C4-2B (cell line): ENCODE data around the gene TMEM109.

Experiments used
- H3K27ac ChIP-seq: fragments of 450-650 bp; 2 replicates; pipeline ENCODE4 v1.5.1; 2017
- ZFX ChIP-seq: fragments of 450-650 bp; IDR thresholded peaks from 2 replicates; pipeline ENCODE4 v1.6.1; 2017
- TF ChIP-seq, protein P1 (sequence below): fragments of 450-650 bp; conservative IDR thresholded peaks from 2 replicates; pipeline ENCODE4 v1.5.1; 2017; ENCODE audit warnings: mild to moderate bottlenecking

Gene TMEM109

DNA sequence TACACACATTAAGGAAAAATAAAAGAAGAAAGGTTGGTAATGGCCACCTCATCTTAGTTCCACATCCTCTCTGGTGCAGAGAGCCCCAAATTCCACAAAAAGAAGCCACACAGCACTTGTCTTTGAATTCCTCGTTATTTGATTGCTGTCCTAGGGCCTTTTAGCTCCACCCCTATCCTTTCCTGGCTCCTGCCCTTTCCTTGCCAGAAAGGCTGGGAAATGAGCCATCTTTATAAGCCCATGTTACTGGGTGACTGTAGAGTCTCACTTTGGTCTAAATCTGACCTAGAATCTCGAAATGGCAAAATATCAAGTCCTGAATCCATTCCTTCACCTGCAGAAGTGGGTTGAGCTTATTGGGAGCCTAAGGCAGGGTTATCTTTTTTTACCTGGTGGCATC lies 6.0 kb downstream of the TMEM109 start:
- no peak overlapping the region for H3K27ac ChIP-seq
- no peak for TF ChIP-seq ZFX
- TF ChIP-seq, protein P1, sequence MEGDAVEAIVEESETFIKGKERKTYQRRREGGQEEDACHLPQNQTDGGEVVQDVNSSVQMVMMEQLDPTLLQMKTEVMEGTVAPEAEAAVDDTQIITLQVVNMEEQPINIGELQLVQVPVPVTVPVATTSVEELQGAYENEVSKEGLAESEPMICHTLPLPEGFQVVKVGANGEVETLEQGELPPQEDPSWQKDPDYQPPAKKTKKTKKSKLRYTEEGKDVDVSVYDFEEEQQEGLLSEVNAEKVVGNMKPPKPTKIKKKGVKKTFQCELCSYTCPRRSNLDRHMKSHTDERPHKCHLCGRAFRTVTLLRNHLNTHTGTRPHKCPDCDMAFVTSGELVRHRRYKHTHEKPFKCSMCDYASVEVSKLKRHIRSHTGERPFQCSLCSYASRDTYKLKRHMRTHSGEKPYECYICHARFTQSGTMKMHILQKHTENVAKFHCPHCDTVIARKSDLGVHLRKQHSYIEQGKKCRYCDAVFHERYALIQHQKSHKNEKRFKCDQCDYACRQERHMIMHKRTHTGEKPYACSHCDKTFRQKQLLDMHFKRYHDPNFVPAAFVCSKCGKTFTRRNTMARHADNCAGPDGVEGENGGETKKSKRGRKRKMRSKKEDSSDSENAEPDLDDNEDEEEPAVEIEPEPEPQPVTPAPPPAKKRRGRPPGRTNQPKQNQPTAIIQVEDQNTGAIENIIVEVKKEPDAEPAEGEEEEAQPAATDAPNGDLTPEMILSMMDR = no peak

DNA sequence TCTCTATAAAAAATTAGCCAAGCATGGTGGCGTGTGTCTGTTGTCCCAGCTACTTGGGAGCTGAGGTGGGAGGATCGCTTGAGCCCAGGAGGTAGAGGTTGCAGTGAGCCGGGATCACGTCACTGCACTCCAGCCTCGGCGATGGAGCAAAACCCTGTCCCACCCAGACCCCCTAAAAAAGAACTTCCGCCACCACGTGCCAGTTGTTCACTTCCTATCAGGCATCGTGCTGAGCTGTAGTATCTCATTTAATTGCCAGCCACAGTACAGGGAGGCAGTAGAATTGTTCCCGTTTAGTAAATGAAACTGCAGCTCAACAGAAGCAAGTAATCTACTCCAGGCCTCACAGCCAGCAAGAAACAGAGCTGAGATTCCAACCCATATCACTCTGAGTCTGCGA lies 7.3 kb downstream of the TMEM109 start:
- TF ChIP-seq, protein P1 = no peak
- no peak for TF ChIP-seq ZFX
- no peak overlapping the region for H3K27ac ChIP-seq

DNA sequence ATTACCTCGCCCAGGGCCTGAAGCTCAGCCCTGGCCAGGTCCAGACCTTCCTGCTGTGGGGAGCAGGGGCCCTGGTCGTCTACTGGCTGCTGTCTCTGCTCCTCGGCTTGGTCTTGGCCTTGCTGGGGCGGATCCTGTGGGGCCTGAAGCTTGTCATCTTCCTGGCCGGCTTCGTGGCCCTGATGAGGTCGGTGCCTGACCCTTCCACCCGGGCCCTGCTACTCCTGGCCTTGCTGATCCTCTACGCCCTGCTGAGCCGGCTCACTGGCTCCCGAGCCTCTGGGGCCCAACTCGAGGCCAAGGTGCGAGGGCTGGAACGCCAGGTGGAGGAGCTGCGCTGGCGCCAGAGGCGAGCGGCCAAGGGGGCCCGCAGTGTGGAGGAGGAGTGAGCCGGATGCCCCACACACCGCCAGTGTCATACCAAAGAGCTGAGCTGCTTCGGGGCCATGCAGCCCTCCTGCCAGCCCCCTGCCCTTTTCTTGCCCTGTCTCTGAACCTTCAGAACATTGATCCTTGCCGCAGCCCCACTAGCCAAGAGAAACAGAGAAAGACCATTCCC lies 7.9 kb downstream of the TMEM109 start:
- no peak overlapping the region for H3K27ac ChIP-seq
- TF ChIP-seq, protein P1 = no peak
- TF ChIP-seq ZFX = no peak

DNA sequence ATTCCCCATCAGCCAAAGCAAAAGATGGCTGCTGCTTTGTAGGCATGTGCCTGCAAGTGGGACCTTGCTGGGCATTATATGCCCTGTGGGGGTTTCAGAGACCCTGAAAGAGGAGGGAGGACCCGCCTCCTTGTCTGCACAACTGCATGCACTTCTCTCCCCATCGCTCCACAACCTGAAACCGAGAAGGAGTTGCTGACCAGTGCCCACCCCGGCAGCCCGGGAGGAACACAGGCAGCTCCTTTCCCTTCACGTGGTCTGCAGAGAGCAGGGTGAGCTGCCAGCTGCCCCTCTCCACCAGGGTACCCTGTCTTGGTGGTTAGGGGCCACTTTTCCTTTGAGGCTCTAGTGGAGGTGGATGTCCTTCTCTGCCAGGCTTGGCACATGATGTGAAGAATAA lies 8.9 kb downstream of the TMEM109 start:
- H3K27ac ChIP-seq = no peak overlapping the region
- TF ChIP-seq ZFX = no peak
- TF ChIP-seq, protein P1 = no peak

DNA sequence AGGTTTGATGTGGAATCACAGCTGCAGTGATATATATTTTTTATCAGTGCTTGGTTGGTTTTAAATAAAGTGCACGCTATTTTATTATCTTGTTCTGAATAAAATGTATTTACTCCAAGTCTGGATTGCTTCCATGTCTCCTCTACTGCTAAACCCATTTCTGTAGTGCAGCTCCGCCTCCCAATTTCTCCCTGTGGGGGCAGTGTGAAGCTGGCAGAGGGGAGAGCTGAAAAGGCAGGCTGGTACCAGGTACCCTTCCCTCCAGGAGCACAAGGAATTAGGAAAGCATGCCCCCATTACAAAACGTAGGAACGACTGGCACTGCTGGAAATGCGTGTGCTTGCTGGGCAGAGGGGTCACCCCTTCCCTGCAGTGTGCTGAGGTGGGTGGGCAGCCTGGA lies 9.4 kb downstream of the TMEM109 start:
- TF ChIP-seq, protein P1 = no peak
- TF ChIP-seq ZFX = no peak
- peak overlapping the region; percentile 75 for H3K27ac ChIP-seq

DNA sequence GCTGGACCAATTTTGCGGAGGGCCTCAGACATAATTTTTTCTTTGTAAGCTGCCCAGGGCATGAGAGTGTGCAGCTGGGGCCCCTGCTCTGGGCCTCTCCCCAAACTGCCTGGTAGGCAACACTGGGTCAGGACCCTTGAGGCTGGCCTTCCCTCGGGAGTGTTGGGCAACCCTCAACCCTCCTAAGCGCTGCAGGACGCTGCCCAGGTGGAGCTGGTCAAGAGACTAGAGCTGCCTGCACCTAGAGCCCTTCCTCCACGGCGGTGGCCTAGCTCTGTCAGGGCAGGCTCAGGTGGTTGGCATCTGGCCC lies 9.8 kb downstream of the TMEM109 start:
- TF ChIP-seq, protein P1 = no peak
- TF ChIP-seq ZFX = no peak
- H3K27ac ChIP-seq = peak overlapping the region; percentile 75

DNA sequence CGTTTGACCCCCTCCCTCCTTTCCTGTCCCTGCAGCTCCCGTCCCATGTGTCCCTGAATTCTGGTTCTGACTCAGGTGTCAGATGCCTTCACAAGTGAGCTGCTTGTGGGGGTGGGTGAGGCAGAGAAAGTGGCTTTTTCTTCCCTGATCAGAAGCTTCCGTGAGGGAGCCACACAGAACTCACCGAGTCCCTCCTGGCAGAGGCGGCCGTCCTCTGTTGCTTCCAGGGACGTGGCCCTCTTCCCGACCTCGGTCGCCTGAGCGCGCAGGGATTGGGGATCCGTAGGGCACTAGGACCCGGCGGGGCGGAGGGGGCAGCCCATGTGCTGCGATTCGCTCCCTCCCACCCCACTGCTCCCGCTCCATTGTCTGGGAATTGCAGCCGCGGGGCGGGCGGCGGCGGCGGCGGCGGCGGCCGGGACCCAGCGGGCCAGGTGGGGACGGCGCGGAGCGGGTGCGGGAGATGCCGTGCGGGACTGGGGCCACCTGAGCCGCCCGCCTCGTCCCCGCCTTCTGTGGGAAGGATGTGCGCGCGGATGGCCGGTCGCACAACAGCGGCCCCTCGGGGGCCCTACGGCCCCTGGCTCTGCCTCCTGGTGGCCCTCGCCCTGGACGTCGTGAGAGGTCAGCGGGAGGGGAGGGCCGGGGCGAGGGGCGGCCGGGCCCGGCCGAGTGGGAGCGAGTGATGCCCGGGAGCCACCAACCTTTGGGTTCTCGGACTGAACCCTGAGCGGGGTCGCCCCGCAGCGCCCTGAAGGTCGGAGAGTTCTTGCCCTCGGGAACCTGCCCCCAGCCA lies 10.3 kb downstream of the TMEM109 start, which contains the start of gene TMEM132A:
TSS of gene TMEM132A (plus strand) at position 351 of the 796 bp plus-strand sequence. CDS start at position 525, 174 bp downstream.
- TF ChIP-seq, protein P1 = no peak
- TF ChIP-seq ZFX = peak; percentile 41; the same call in 1 of the 2 replicates
- peak within 1 kb of the TSS; percentile 75 for H3K27ac ChIP-seq
